KMS-11 (cell line): ENCODE data around the gene PPM1D.

Source experiments
- H2AFZ ChIP-seq: fragments of 200-600 bp; sonication (generic); 2 replicates; pipeline ENCODE4 v1.6.1; 2016; ENCODE audit warnings: antibody characterized with exemption, mixed run types, low read depth
- H3K27ac ChIP-seq: fragments of 200-600 bp; sonication (generic); 2 replicates; pipeline ENCODE4 v1.6.1; 2016; ENCODE audit warnings: mild to moderate bottlenecking, mixed run types
- H3K27me3 ChIP-seq: fragments of 200-600 bp; sonication (generic); 2 replicates; pipeline ENCODE4 v1.6.1; 2017; ENCODE audit warnings: mild to moderate bottlenecking, low read depth, mixed run types, moderate library complexity; ENCODE audit not compliant: insufficient read depth
- H3K36me3 ChIP-seq: fragments of 200-600 bp; sonication (generic); 2 replicates; pipeline ENCODE4 v1.6.1; 2017; ENCODE audit warnings: mild to moderate bottlenecking, mixed run types; ENCODE audit not compliant: insufficient read depth
- H3K4me1 ChIP-seq: fragments of 200-600 bp; sonication (generic); 2 replicates; pipeline ENCODE4 v1.6.1; 2016; ENCODE audit warnings: mild to moderate bottlenecking, low read depth, mixed run types; ENCODE audit not compliant: poor library complexity, severe bottlenecking
- H3K4me2 ChIP-seq: fragments of 200-600 bp; sonication (generic); 2 replicates; pipeline ENCODE4 v1.7.0; 2016; ENCODE audit warnings: mild to moderate bottlenecking, mixed run types
- H3K4me3 ChIP-seq: fragments of 200-600 bp; sonication (generic); IDR thresholded peaks from 2 replicates; pipeline ENCODE4 v1.6.1; 2017; ENCODE audit warnings: low read depth, low read length, mixed read lengths; ENCODE audit not compliant: insufficient read depth
- H3K79me2 ChIP-seq: fragments of 200-600 bp; sonication (generic); 2 replicates; pipeline ENCODE4 v1.6.1; 2016; ENCODE audit warnings: low read depth, mixed run types; ENCODE audit not compliant: insufficient read depth
- H3K9ac ChIP-seq: fragments of 200-600 bp; sonication (generic); 2 replicates; pipeline ENCODE4 v1.6.1; 2016; ENCODE audit warnings: mild to moderate bottlenecking, mixed run types
- H4K20me1 ChIP-seq: fragments of 200-600 bp; sonication (generic); 2 replicates; pipeline ENCODE4 v1.6.1; 2016; ENCODE audit warnings: mild to moderate bottlenecking, mixed run types; ENCODE audit not compliant: insufficient read depth
- TF ChIP-seq, protein P1 (sequence below): fragments of 200-600 bp; sonication (generic); conservative IDR thresholded peaks from 2 replicates; pipeline ENCODE4 v1.6.1; 2017; ENCODE audit warnings: low read depth, mild to moderate bottlenecking, antibody characterized with exemption, low read length, moderate library complexity, mixed read lengths

The PPM1D gene

GRCh38 chr17:60622961-60623360, 23.0 kb downstream of the PPM1D start:
- 0 out of 2 replicates have a peak, but pooled peaks cover 6% of the 10 kb centered on the region for H4K20me1 ChIP-seq

GRCh38 chr17:60623415-60623814, 23.4 kb downstream of the PPM1D start:
- no peak overlapping the region for H3K9ac ChIP-seq
- 0 out of 2 replicates have a peak, but pooled peaks cover 6% of the 10 kb centered on the region for H4K20me1 ChIP-seq
- no peak overlapping the region for H3K4me3 ChIP-seq
- H3K4me2 ChIP-seq = no peak overlapping the region
- H2AFZ ChIP-seq = no peak overlapping the region
- no peaks in the 10 kb centered on the region for H3K27me3 ChIP-seq
- no peak overlapping the region for H3K27ac ChIP-seq
- H3K79me2 ChIP-seq = peaks cover 58% of the 10 kb centered on the region
- no peaks in the 10 kb centered on the region for H3K36me3 ChIP-seq
- TF ChIP-seq, protein P1, sequence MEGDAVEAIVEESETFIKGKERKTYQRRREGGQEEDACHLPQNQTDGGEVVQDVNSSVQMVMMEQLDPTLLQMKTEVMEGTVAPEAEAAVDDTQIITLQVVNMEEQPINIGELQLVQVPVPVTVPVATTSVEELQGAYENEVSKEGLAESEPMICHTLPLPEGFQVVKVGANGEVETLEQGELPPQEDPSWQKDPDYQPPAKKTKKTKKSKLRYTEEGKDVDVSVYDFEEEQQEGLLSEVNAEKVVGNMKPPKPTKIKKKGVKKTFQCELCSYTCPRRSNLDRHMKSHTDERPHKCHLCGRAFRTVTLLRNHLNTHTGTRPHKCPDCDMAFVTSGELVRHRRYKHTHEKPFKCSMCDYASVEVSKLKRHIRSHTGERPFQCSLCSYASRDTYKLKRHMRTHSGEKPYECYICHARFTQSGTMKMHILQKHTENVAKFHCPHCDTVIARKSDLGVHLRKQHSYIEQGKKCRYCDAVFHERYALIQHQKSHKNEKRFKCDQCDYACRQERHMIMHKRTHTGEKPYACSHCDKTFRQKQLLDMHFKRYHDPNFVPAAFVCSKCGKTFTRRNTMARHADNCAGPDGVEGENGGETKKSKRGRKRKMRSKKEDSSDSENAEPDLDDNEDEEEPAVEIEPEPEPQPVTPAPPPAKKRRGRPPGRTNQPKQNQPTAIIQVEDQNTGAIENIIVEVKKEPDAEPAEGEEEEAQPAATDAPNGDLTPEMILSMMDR = no peak
- no peaks in the 10 kb centered on the region for H3K4me1 ChIP-seq

More at GRCh38 chr17:60622961-60623360, 23.0 kb downstream of the PPM1D start:
- no peaks in the 10 kb centered on the region for H3K4me1 ChIP-seq
- H3K36me3 ChIP-seq = no peaks in the 10 kb centered on the region
- H3K9ac ChIP-seq = no peak overlapping the region
- no peak overlapping the region for H3K4me3 ChIP-seq
- TF ChIP-seq, protein P1 = no peak
- H2AFZ ChIP-seq = no peak overlapping the region
- H3K4me2 ChIP-seq = no peak overlapping the region
- peaks cover 62% of the 10 kb centered on the region for H3K79me2 ChIP-seq
- H3K27me3 ChIP-seq = no peaks in the 10 kb centered on the region
- no peak overlapping the region for H3K27ac ChIP-seq

DNA sequence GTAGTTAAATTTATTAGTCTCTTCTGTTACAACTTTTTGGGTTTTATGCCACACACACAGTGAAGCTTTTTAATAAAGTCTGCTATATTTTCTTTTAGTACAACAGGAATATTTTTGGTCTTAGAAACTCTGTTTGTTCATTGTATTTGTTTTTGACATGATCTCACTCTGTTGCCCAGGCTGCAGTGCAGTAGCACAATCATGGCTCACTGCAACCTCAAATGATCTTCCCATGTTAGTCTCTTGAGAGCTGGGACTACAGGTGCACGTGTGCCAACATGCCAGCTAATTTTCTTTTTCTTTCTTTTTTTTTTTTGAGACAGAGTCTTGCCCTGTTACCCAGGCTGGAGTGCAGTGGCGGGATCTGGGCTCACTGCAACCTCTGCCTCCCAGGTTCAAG, 27.1 kb downstream of the PPM1D start:
- no peaks in the 10 kb centered on the region for H3K27me3 ChIP-seq
- H2AFZ ChIP-seq = no peak overlapping the region
- H3K27ac ChIP-seq = no peak overlapping the region
- TF ChIP-seq, protein P1 = no peak
- H3K36me3 ChIP-seq = no peaks in the 10 kb centered on the region
- no peak overlapping the region for H3K4me3 ChIP-seq
- H3K4me2 ChIP-seq = no peak overlapping the region
- no peaks in the 10 kb centered on the region for H4K20me1 ChIP-seq
- H3K4me1 ChIP-seq = no peaks in the 10 kb centered on the region
- no peak overlapping the region for H3K9ac ChIP-seq
- peaks cover 24% of the 10 kb centered on the region for H3K79me2 ChIP-seq

DNA sequence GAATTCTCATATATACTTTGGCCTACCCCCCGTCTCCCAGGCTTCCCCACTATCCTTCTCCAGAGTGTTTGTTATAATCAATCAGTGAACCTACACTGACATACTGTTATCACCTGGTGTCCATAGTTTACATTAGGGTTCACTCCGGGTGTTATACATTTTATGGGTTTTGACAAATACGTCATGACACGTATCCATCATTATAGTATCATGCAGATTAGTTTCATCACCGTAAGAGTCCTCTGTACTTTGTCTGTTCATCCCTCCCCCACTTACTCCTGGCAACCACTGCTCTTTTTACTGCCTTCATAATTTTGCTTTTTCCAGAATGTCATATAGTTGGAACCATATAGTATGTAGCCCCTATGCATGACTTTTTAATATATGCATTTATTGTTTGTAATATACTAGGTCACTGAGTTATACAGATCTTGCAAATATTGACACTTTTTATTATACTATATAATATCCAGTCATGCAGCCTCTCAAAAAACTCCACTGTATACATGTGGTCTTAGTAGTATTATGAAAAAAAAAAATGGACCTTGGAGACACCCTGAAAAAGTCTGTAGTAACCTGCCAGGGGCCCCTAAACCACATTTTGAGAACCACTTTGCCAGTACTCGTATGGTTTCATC, 28.4 kb downstream of the PPM1D start:
- Histone ChIP-seq H3K27me3 (no peaks in the 10 kb centered on the region), H3K4me3 (no peak overlapping the region), H3K27ac (no peak overlapping the region), H3K9ac (no peak overlapping the region), H3K36me3 (no peaks in the 10 kb centered on the region), H3K4me1 (no peaks in the 10 kb centered on the region), H2AFZ (no peak overlapping the region), H4K20me1 (no peaks in the 10 kb centered on the region), H3K79me2 (peaks cover 11% of the 10 kb centered on the region; the same call in 1 of the 2 replicates), H3K4me2 (no peak overlapping the region)
- TF ChIP-seq, protein P1 = no peak
